Measurements from ENCODE around the gene FN1.

Gene FN1

GRCh38 chr2:215418064-215418963 is 17.6 kb downstream of the FN1 start:
- no peak for DNase-seq (ENCODE audit: low read depth)
- peak overlapping the region; percentile 21 for H3K4me3 ChIP-seq (replicated peaks; ENCODE audit: low read depth, low read length)
- no peak for TF ChIP-seq CTCF (IDR thresholded peaks at IDR 0.05; ENCODE audit: low read length, missing control alignments)

GRCh38 chr2:215417400-215417951 is 18.4 kb downstream of the FN1 start:
- H3K4me3 ChIP-seq (replicated peaks; ENCODE audit: low read depth, low read length) = peak overlapping the region; percentile 4
- TF ChIP-seq CTCF (IDR thresholded peaks at IDR 0.05; ENCODE audit: low read length, missing control alignments) = no peak
- no peak for DNase-seq (ENCODE audit: low read depth)

GRCh38 chr2:215416656-215417055 is 19.2 kb downstream of the FN1 start:
- H3K4me3 ChIP-seq (replicated peaks; ENCODE audit: low read depth, low read length) = no peak overlapping the region
- DNase-seq (ENCODE audit: low read depth) = no peak
- TF ChIP-seq CTCF (IDR thresholded peaks at IDR 0.05; ENCODE audit: low read length, missing control alignments) = no peak

GRCh38 chr2:215415820-215416577 is 19.9 kb downstream of the FN1 start:
- DNase-seq (ENCODE audit: low read depth) = no peak
- H3K4me3 ChIP-seq (replicated peaks; ENCODE audit: low read depth, low read length) = no peak overlapping the region
- TF ChIP-seq CTCF (IDR thresholded peaks at IDR 0.05; ENCODE audit: low read length, missing control alignments) = no peak

GRCh38 chr2:215415218-215415617 is 20.6 kb downstream of the FN1 start:
- no peak for TF ChIP-seq CTCF (IDR thresholded peaks at IDR 0.05; ENCODE audit: low read length, missing control alignments)

GRCh38 chr2:215414674-215415073 is 21.2 kb downstream of the FN1 start:
- H3K4me3 ChIP-seq (replicated peaks; ENCODE audit: low read depth, low read length) = no peak overlapping the region
- no peak for DNase-seq (ENCODE audit: low read depth)
- TF ChIP-seq CTCF (IDR thresholded peaks at IDR 0.05; ENCODE audit: low read length, missing control alignments) = no peak

More at GRCh38 chr2:215415218-215415617, 20.6 kb downstream of the FN1 start:
- DNase-seq (ENCODE audit: low read depth) = no peak
- H3K4me3 ChIP-seq (replicated peaks; ENCODE audit: low read depth, low read length) = no peak overlapping the region
